ENCODE results near the gene BUD31. TPM values are rescaled to one million over a fixed set of nuclear protein-coding genes. Genes with fewer than 3 reads are reported as not detected.

The BUD31 gene
- total and polyA plus RNA-seq, 2 experiments from 2014 or later = 77.1 to 247 TPM

DNA sequence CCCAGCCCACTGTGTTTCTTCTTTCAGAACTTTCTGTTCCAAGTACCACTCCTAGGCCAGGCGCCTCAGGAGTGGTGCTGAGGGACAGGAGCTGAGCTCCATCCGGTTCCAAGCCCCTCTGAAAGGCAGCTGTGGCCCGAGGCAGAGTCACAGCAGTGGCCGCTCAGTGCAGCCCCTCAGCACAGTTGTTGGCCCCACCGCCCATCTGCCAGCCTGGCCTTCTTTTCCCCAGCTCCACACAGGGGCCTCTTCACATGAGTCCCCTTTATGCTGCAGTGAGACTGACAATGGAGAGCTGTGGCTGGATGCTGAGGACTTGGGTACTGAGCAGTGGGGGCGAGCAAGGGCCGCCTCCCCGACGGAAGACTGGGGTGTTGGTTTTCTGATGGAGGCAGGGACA lies 9.5 kb downstream of the BUD31 start:
- Histone ChIP-seq H3K9me2 (ENCODE audit: insufficient read depth) (no peaks in the 10 kb centered on the region), H3K36me3 (ENCODE audit: insufficient read depth) (peaks cover 46% of the 10 kb centered on the region), H3F3A (replicated peaks; ENCODE audit: low read depth) (peaks cover 29% of the 10 kb centered on the region), H3K79me2 (replicated peaks; ENCODE audit: insufficient read depth) (no peaks in the 10 kb centered on the region; the same call in 1 of the 2 replicates), H3K4me2 (no peak overlapping the region), H3K27ac (ENCODE audit: low read depth) (no peak overlapping the region), H3K4me1 (ENCODE audit: insufficient read depth) (peaks cover 8% of the 10 kb centered on the region), H4K20me1 (replicated peaks; ENCODE audit: insufficient read depth) (peaks cover 19% of the 10 kb centered on the region; the same call in 1 of the 2 replicates), H2AFZ (no peak overlapping the region), H3K4me3 (no peak overlapping the region), H3K27me3 (ENCODE audit: insufficient read depth) (no peaks in the 10 kb centered on the region)
- no peak for DNase-seq (ENCODE audit: low spot score)
- Mint-ChIP-seq H3K36me3 (ENCODE audit: low read depth) (peaks cover 88% of the 10 kb centered on the region), H3K9me3 (no peaks in the 10 kb centered on the region; the same call in 2 of the 3 replicates), H3K4me1 (peaks cover 9% of the 10 kb centered on the region), H3K27me3 (ENCODE audit: insufficient read depth, low read depth, poor library complexity) (peaks cover 15% of the 10 kb centered on the region), H3K4me3 (no peak overlapping the region), H3K27ac (no peak overlapping the region)
- TF ChIP-seq EZH2 (IDR thresholded peaks at IDR 0.05; ENCODE audit: low read depth, unreplicated experiment) (no peak), REST (IDR thresholded peaks at IDR 0.05; ENCODE audit: unreplicated experiment) (no peak), CREB1 (CRISPR knock-in tag; IDR thresholded peaks at IDR 0.05; ENCODE audit: low read depth) (no peak), EZH2phosphoT487 (IDR thresholded peaks at IDR 0.05; ENCODE audit: unreplicated experiment) (no peak), JUNB (IDR thresholded peaks at IDR 0.05; ENCODE audit: unreplicated experiment) (no peak), CTCF (conservative IDR thresholded peaks at IDR 0.05; ENCODE audit: low read depth in 2 of 2) (no peak), ZNF331 (CRISPR knock-in tag; IDR thresholded peaks at IDR 0.05; ENCODE audit: low read depth) (no peak)
- TF ChIP-seq, protein P1, sequence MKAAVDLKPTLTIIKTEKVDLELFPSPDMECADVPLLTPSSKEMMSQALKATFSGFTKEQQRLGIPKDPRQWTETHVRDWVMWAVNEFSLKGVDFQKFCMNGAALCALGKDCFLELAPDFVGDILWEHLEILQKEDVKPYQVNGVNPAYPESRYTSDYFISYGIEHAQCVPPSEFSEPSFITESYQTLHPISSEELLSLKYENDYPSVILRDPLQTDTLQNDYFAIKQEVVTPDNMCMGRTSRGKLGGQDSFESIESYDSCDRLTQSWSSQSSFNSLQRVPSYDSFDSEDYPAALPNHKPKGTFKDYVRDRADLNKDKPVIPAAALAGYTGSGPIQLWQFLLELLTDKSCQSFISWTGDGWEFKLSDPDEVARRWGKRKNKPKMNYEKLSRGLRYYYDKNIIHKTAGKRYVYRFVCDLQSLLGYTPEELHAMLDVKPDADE (IDR thresholded peaks at IDR 0.05) = no peak
- ATAC-seq = no peak
